BLaER1 treated with 17β-estradiol and CSF1 and Interleukin-3, amounts not matched to agents 10 nM and 100 nM (cell line): ENCODE results near the gene FITM2.
"Not testable (repeated sequence)": the region's sequence is repeated elsewhere in the genome, so short reads cannot be mapped to it uniquely, and the experiment has no call there.

ENCODE experiments used
- H3K27ac ChIP-seq, 11 experiments: shearing (Covaris generic); formaldehyde crosslinking; 2 replicates each; pipeline ENCODE4 v1.8.1; 2022
- H3K27me3 ChIP-seq, 11 experiments: shearing (Covaris generic); formaldehyde crosslinking; 2 replicates each; pipeline ENCODE4 v1.8.1; 2022
- H3K36me3 ChIP-seq, 11 experiments: shearing (Covaris generic); formaldehyde crosslinking; 2 replicates each; pipeline ENCODE4 v1.8.1; 2022
- H3K4me1 ChIP-seq, 10 experiments: shearing (Covaris generic); formaldehyde crosslinking; 2 replicates each; pipeline ENCODE4 v1.8.1; 2022
- H3K4me2 ChIP-seq, 11 experiments: shearing (Covaris generic); formaldehyde crosslinking; 2 replicates each; pipeline ENCODE4 v1.8.1; 2022
- H3K4me3 ChIP-seq, 10 experiments: shearing (Covaris generic); formaldehyde crosslinking; 2 replicates each; pipeline ENCODE4 v1.8.1; 2022
- H3K9ac ChIP-seq, 11 experiments: shearing (Covaris generic); formaldehyde crosslinking; 2 replicates each; pipeline ENCODE4 v1.8.1; 2022
- H3K9me3 ChIP-seq, 11 experiments: shearing (Covaris generic); formaldehyde crosslinking; replicated peaks in 1 of 11; 2 replicates each; pipeline ENCODE4 v1.8.1; 2022
- H4K20me1 ChIP-seq, 11 experiments: shearing (Covaris generic); formaldehyde crosslinking; 2 replicates each; pipeline ENCODE4 v1.8.1; 2022
- Cebpa-rat ChIP-seq, 11 experiments: shearing (Covaris generic); IDR thresholded peaks; 2 replicates each; pipeline ENCODE4 v1.8.1; 2022

Gene FITM2

GRCh38 chr20:44314870-44315269 is 3.9 kb upstream of the FITM2 start:
- Histone ChIP-seq H3K9ac (no peak overlapping the region), H3K4me3 (no peak overlapping the region), H3K27ac (no peak overlapping the region), H3K9me3 (peaks cover 0 to 2% (median 0%) of the 10 kb centered on the region in 11 experiments; a peak in 2 of 22 replicates), H3K27me3 (no peaks in the 10 kb centered on the region), H3K4me2 (no peak overlapping the region), H3K36me3 (no peaks in the 10 kb centered on the region), H4K20me1 (peaks cover 0 to 6% (median 0%) of the 10 kb centered on the region in 11 experiments; a peak in 2 of 22 replicates), H3K4me1 (peaks cover 6 to 11% (median 7%) of the 10 kb centered on the region in 10 experiments; a peak in 19 of 20 replicates)
- no peak for TF ChIP-seq Cebpa-rat (IDR thresholded peaks at IDR 0.05)

GRCh38 chr20:44309763-44310663 is 989 bp downstream of the FITM2 start:
- Histone ChIP-seq H3K4me1 (peaks cover 12 to 17% (median 13%) of the 10 kb centered on the region in 10 experiments; a peak in 19 of 20 replicates), H3K9ac (peak overlapping the region; percentile 74 to 89 (median 84)), H3K4me2 (peak overlapping the region; percentile 96 to 100 (median 98)), H3K36me3 (peaks cover 0 to 15% (median 8%) of the 10 kb centered on the region in 11 experiments; a peak in 13 of 22 replicates), H3K27ac (peak overlapping the region in 10 of 11 experiments; percentile 54 to 79 (median 72); a peak in 20 of 22 replicates), H3K4me3 (peak overlapping the region; percentile 73 to 89 (median 88)), H3K9me3 (no peaks in the 10 kb centered on the region), H3K27me3 (no peaks in the 10 kb centered on the region), H4K20me1 (peaks cover 0 to 22% (median 0%) of the 10 kb centered on the region in 11 experiments; a peak in 2 of 22 replicates)
- no peak for TF ChIP-seq Cebpa-rat (IDR thresholded peaks at IDR 0.05)

- Histone ChIP-seq H3K4me3 (no peak overlapping the region), H3K4me1 (peaks cover 12 to 15% (median 13%) of the 10 kb centered on the region in 10 experiments; a peak in 19 of 20 replicates), H3K27ac (no peak overlapping the region), H3K9ac (no peak overlapping the region), H4K20me1 (peaks cover 0 to 25% (median 2%) of the 10 kb centered on the region in 11 experiments; a peak in 6 of 22 replicates), H3K27me3 (no peaks in the 10 kb centered on the region), H3K36me3 (peaks cover 0 to 25% (median 11%) of the 10 kb centered on the region in 11 experiments; a peak in 14 of 22 replicates), H3K4me2 (no peak overlapping the region), H3K9me3 (no peaks in the 10 kb centered on the region)
- TF ChIP-seq Cebpa-rat (IDR thresholded peaks at IDR 0.05): no peak
These were observed 4.1 kb downstream of the FITM2 start for GRCh38 chr20:44306927-44307326.

GRCh38 chr20:44304383-44304782 is 6.6 kb downstream of the FITM2 start:
- Histone ChIP-seq H3K27me3 (no peaks in the 10 kb centered on the region), H4K20me1 (peaks cover 0 to 18% (median 8%) of the 10 kb centered on the region in 11 experiments; a peak in 5 of 22 replicates), H3K4me3 (no peak overlapping the region), H3K27ac (no peak overlapping the region), H3K36me3 (peaks cover 0 to 25% (median 11%) of the 10 kb centered on the region in 11 experiments; a peak in 14 of 22 replicates), H3K9me3 (no peaks in the 10 kb centered on the region), H3K4me2 (no peak overlapping the region), H3K9ac (no peak overlapping the region), H3K4me1 (peaks cover 0 to 2% (median 1%) of the 10 kb centered on the region in 10 experiments; a peak in 9 of 20 replicates)
- no peak for TF ChIP-seq Cebpa-rat (IDR thresholded peaks at IDR 0.05)

GRCh38 chr20:44302736-44303135 is 8.3 kb downstream of the FITM2 start:
- Histone ChIP-seq H4K20me1 (peaks cover 0 to 18% (median 8%) of the 10 kb centered on the region in 11 experiments; a peak in 5 of 22 replicates), H3K4me3 (no peak overlapping the region), H3K27me3 (no peaks in the 10 kb centered on the region), H3K9me3 (no peaks in the 10 kb centered on the region), H3K4me2 (no peak overlapping the region), H3K27ac (no peak overlapping the region), H3K9ac (no peak overlapping the region), H3K36me3 (peaks cover 0 to 25% (median 11%) of the 10 kb centered on the region in 11 experiments; a peak in 14 of 22 replicates), H3K4me1 (no peaks in the 10 kb centered on the region)
- no peak for TF ChIP-seq Cebpa-rat (IDR thresholded peaks at IDR 0.05)

- peaks cover 0 to 24% (median 11%) of the 10 kb centered on the region in 11 experiments; a peak in 14 of 22 replicates for H3K36me3 ChIP-seq
- H4K20me1 ChIP-seq: peaks cover 0 to 18% (median 8%) of the 10 kb centered on the region in 11 experiments; a peak in 5 of 22 replicates
These were observed 8.9 kb downstream of the FITM2 start for GRCh38 chr20:44302026-44302669.

GRCh38 chr20:44301285-44301684 is 9.7 kb downstream of the FITM2 start:
- Histone ChIP-seq H3K4me1 (no peaks in the 10 kb centered on the region), H3K9me3 (no peaks in the 10 kb centered on the region), H3K9ac (no peak overlapping the region), H4K20me1 (peaks cover 0 to 18% (median 8%) of the 10 kb centered on the region in 11 experiments; a peak in 7 of 22 replicates), H3K4me3 (no peak overlapping the region), H3K36me3 (peaks cover 0 to 15% (median 3%) of the 10 kb centered on the region in 11 experiments; a peak in 10 of 22 replicates), H3K27ac (no peak overlapping the region), H3K27me3 (no peaks in the 10 kb centered on the region), H3K4me2 (no peak overlapping the region)
- TF ChIP-seq Cebpa-rat (IDR thresholded peaks at IDR 0.05): no peak

More at GRCh38 chr20:44302026-44302669, 8.9 kb downstream of the FITM2 start:
- Histone ChIP-seq H3K4me3 (no peak overlapping the region), H3K4me2 (no peak overlapping the region), H3K4me1 (no peaks in the 10 kb centered on the region), H3K27ac (no peak overlapping the region), H3K9me3 (no peaks in the 10 kb centered on the region), H3K9ac (no peak overlapping the region), H3K27me3 (no peaks in the 10 kb centered on the region)
- no peak for TF ChIP-seq Cebpa-rat (IDR thresholded peaks at IDR 0.05)

- H3K36me3 ChIP-seq, H3K4me3 ChIP-seq, H3K9ac ChIP-seq, H3K4me1 ChIP-seq, H3K27ac ChIP-seq, H3K4me2 ChIP-seq, H3K27me3 ChIP-seq, H3K9me3 ChIP-seq: not testable (repeated sequence)
- peaks cover 0 to 18% (median 7%) of the 10 kb centered on the region in 11 experiments; a peak in 6 of 22 replicates for H4K20me1 ChIP-seq
These were observed 11.9 kb downstream of the FITM2 start for GRCh38 chr20:44299011-44299535.
